Endodermal cell (in vitro differentiated cells): Measurements from ENCODE around the gene DAGLA. TPM values are rescaled to one million over a fixed set of nuclear protein-coding genes. Genes with fewer than 3 reads are reported as not detected.
A peak's percentile ranks its signal among the peaks of the same experiment; 100 is the strongest.
"Not testable (repeated sequence)": the region's sequence is repeated elsewhere in the genome, so short reads cannot be mapped to it uniquely, and the experiment has no call there.

ENCODE experiments used
- DNase-seq: peaks from one replicate; pipeline ENCODE4 v3.0.0-alpha.2; 2017
- H3K27ac ChIP-seq: 2 replicates; pipeline ENCODE4 v1.5.1; 2013; ENCODE audit warnings: mild to moderate bottlenecking, low read depth, low read length, moderate library complexity
- H3K27me3 ChIP-seq: 2 replicates; pipeline ENCODE4 v1.6.1; 2013; ENCODE audit warnings: mild to moderate bottlenecking, low read length, moderate library complexity; ENCODE audit not compliant: insufficient read depth, control insufficient read depth, poor library complexity, severe bottlenecking
- H3K36me3 ChIP-seq: 2 replicates; pipeline ENCODE4 v1.7.0; 2013; ENCODE audit warnings: mild to moderate bottlenecking, low read length, moderate library complexity; ENCODE audit not compliant: control insufficient read depth, insufficient read depth
- H3K4me1 ChIP-seq: one replicate; pipeline ENCODE4 v1.7.0; 2013; ENCODE audit warnings: low read length; ENCODE audit not compliant: control insufficient read depth, insufficient read depth
- H3K4me3 ChIP-seq: 2 replicates; pipeline ENCODE4 v1.5.1; 2013; ENCODE audit warnings: mild to moderate bottlenecking, low read length, moderate library complexity
- H3K9ac ChIP-seq: 2 replicates; pipeline ENCODE4 v1.6.1; 2013; ENCODE audit warnings: mild to moderate bottlenecking, low read length, moderate library complexity; ENCODE audit not compliant: poor library complexity, severe bottlenecking; ENCODE audit errors: extremely low read depth
- H3K9me3 ChIP-seq: 2 replicates; pipeline ENCODE4 v1.6.1; 2013; ENCODE audit warnings: mild to moderate bottlenecking, low read length, moderate library complexity; ENCODE audit not compliant: control insufficient read depth
- H3K27ac Mint-ChIP-seq: 2 replicates; pipeline ENCODE4 v1.8.0; 2020; ENCODE audit warnings: mixed read lengths
- H3K27me3 Mint-ChIP-seq: 2 replicates; pipeline ENCODE4 v1.8.0; 2021; ENCODE audit warnings: mild to moderate bottlenecking, mixed read lengths; ENCODE audit not compliant: insufficient read depth
- H3K36me3 Mint-ChIP-seq: 2 replicates; pipeline ENCODE4 v1.8.0; 2020; ENCODE audit warnings: low read depth, mixed read lengths
- H3K4me1 Mint-ChIP-seq: 2 replicates; pipeline ENCODE4 v1.8.0; 2020; ENCODE audit warnings: mixed read lengths
- H3K4me3 Mint-ChIP-seq: 2 replicates; pipeline ENCODE4 v1.8.0; 2020; ENCODE audit warnings: mild to moderate bottlenecking, moderate library complexity, mixed read lengths
- H3K9me3 Mint-ChIP-seq: 2 replicates; pipeline ENCODE4 v1.8.0; 2020; ENCODE audit warnings: mild to moderate bottlenecking, mixed read lengths
- WGBS, 2 experiments: methylation state at CpG; one replicate each; pipeline versions ENCODE4 v1.1.5 to v1.1.7; 2013; ENCODE audit warnings: missing lambda C conversion rate in 2 of 2, mixed read lengths in 1 of 2; ENCODE audit not compliant: insufficient coverage in 1 of 2, insufficient read length in 1 of 2; 5-methylcytosine and 5-hydroxymethylcytosine counted together
- total RNA-seq, 2 donors: library from RNA; stranded (reverse); fragmentation: NEBNext Ultra II Directional in 1 of 2; extraction: Animal tissue kit (Norgen Biotek cat#: 25700) in 1 of 2; gene quantifications; 2 replicates in 1 of 2; 3 replicates in 1 of 2; pipeline ENCODE4 v1.2.1, GENCODE V29; 2021
- TF ChIP-seq, protein P1 (sequence below): fragments of 200-600 bp; sonication (generic); conservative IDR thresholded peaks from 2 replicates; pipeline ENCODE4 v1.5.0; 2021; ENCODE audit warnings: antibody characterized with exemption, mild to moderate bottlenecking

Gene DAGLA
- total RNA-seq, 2 donors from 2014 or later = 5.6 to 8.7 TPM

DNA sequence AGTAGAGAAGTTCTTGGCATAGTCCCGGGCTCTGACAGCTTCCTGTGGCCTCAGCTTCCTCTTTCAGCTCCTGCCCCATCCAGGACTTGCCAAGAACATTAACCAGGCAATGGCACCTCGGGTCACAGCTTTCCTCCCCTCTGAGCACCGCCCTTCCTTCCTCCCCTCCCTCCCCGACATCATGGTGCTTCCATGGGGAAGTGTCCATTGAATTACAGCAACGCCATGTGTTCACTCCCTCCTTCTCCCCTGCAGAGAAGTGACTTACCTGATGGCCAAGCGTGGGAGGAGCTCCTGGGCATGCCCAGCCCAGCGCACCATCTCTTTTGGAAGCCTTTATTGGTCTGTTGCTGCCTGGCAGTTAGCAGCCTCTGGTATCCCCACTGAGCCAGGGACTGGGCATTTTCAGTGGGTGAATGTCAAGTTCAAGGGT, 25.8 kb upstream of the DAGLA start:
- TF ChIP-seq, protein P1, sequence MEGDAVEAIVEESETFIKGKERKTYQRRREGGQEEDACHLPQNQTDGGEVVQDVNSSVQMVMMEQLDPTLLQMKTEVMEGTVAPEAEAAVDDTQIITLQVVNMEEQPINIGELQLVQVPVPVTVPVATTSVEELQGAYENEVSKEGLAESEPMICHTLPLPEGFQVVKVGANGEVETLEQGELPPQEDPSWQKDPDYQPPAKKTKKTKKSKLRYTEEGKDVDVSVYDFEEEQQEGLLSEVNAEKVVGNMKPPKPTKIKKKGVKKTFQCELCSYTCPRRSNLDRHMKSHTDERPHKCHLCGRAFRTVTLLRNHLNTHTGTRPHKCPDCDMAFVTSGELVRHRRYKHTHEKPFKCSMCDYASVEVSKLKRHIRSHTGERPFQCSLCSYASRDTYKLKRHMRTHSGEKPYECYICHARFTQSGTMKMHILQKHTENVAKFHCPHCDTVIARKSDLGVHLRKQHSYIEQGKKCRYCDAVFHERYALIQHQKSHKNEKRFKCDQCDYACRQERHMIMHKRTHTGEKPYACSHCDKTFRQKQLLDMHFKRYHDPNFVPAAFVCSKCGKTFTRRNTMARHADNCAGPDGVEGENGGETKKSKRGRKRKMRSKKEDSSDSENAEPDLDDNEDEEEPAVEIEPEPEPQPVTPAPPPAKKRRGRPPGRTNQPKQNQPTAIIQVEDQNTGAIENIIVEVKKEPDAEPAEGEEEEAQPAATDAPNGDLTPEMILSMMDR = no peak
- Mint-ChIP-seq H3K27ac (peak overlapping the region; percentile 49), H3K36me3 (no peaks in the 10 kb centered on the region), H3K9me3 (no peaks in the 10 kb centered on the region), H3K27me3 (peaks cover 4% of the 10 kb centered on the region), H3K4me3 (no peak overlapping the region), H3K4me1 (peaks cover 36% of the 10 kb centered on the region)
- WGBS, 2 experiments = 82 to 83% methylated on average over 4 to 7 of the region's 7 CpGs
- H3K4me3 ChIP-seq = no peak overlapping the region
- H3K27ac ChIP-seq = no peak overlapping the region
- H3K36me3 ChIP-seq = no peaks in the 10 kb centered on the region
- no peak for DNase-seq
- no peaks in the 10 kb centered on the region for H3K27me3 ChIP-seq
- H3K9me3 ChIP-seq = no peaks in the 10 kb centered on the region
- peaks cover 8% of the 10 kb centered on the region for H3K4me1 ChIP-seq
- H3K9ac ChIP-seq = no peak overlapping the region

DNA sequence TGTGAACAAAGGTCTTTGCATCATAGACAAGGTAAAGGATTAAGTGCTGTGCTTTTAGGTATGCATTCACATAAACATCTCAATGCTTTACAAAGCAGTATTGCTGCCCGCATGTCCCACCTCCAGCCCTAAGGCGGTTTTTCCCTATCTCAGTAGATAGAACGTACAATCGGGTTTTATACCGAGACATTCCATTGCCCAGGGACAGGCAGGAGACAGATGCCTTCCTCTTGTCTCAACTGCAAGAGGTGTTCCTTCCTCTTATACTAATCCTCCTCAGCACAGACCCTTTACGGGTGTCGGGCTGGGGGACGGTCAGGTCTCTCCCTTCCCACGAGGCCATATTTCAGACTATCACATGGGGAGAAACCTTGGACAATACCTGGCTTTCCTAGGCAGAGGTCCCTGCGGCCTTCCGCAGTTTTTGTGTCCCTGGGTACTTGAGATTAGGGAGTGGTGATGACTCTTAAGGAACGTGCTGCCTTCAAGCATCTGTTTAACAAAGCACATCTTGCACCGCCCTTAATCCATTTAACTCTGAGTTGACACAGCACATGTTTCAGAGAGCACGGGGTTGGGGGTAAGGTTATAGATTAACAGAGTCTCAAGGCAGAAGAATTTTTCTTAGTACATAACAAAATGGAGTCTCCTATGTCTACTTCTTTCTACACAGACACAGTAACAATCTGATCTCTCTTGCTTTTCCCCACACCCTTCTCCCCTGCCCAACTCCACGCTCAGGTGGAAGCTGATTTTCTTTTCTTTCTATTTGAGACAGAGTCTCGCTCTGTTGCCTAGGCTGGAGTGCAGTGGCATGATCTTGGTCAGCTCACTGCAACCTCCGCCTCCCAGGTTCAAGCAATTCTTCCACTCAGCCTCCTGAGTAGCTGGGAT, 24.7 kb upstream of the DAGLA start:
- H3K9me3 ChIP-seq, H3K36me3 Mint-ChIP-seq, H3K27me3 Mint-ChIP-seq, H3K9ac ChIP-seq, H3K36me3 ChIP-seq, DNase-seq, H3K4me3 ChIP-seq, H3K4me3 Mint-ChIP-seq, H3K9me3 Mint-ChIP-seq, H3K27me3 ChIP-seq, H3K4me1 ChIP-seq, H3K27ac ChIP-seq: not testable (repeated sequence)
- Mint-ChIP-seq H3K27ac (peak overlapping the region; percentile 91), H3K4me1 (peaks cover 36% of the 10 kb centered on the region)
- 63 to 84% methylated on average over 4 to 12 of the region's 17 CpGs for WGBS, 2 experiments

DNA sequence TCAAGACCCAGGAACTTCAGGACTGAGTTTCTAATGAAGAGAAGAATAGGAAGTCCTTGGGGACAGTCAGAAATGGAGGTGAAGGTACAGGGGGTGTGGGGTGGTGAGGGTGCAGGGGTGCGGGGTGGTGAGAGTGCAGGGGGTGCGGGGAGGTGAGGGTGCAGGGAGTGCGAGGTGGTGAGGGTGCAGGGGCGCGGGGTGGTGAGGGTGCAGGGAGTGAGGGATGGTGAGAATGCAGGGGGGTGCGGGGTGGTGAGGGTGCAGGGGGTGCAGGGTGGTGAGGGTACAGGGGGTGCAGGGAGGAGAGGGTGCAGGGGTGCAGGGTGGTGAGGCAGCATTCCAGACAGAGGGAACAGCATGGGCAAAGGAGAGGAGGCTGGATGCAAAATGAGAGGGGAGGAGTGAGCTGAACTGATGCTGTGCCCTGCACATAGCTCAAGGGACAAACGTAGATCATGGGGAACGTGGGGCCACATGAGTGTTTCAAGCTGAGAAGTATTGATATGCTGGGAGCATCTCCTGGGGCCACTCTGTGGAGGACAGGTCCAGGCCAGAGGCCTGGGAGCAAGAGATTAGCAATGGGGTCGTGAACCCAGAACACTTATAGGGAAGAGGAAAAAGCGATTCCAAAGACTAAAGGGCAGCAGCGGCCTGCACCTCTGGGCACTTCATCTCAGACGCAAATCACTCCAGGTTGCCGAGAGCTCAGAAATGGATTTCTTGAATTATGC, 23.7 kb upstream of the DAGLA start:
- no peak overlapping the region for H3K4me3 Mint-ChIP-seq
- Histone ChIP-seq H3K4me3 (no peak overlapping the region), H3K27ac (no peak overlapping the region), H3K9me3 (no peaks in the 10 kb centered on the region), H3K36me3 (no peaks in the 10 kb centered on the region), H3K4me1 (peaks cover 8% of the 10 kb centered on the region), H3K27me3 (no peaks in the 10 kb centered on the region), H3K9ac (no peak overlapping the region)
- peaks cover 4% of the 10 kb centered on the region for H3K27me3 Mint-ChIP-seq
- no peaks in the 10 kb centered on the region for H3K9me3 Mint-ChIP-seq
- TF ChIP-seq, protein P1 = no peak
- peaks cover 36% of the 10 kb centered on the region for H3K4me1 Mint-ChIP-seq
- 89 to 90% methylated on average over 3 to 13 of the region's 13 CpGs for WGBS, 2 experiments
- H3K36me3 Mint-ChIP-seq = no peaks in the 10 kb centered on the region
- H3K27ac Mint-ChIP-seq = no peak overlapping the region
- DNase-seq = no peak
